ENCODE measurements around the gene C22orf42. TPM values are rescaled to one million over a fixed set of nuclear protein-coding genes. Genes with fewer than 3 reads are reported as not detected.

C22orf42 gene
- total RNA-seq, 1 donor from 2014 or later: not detected

DNA sequence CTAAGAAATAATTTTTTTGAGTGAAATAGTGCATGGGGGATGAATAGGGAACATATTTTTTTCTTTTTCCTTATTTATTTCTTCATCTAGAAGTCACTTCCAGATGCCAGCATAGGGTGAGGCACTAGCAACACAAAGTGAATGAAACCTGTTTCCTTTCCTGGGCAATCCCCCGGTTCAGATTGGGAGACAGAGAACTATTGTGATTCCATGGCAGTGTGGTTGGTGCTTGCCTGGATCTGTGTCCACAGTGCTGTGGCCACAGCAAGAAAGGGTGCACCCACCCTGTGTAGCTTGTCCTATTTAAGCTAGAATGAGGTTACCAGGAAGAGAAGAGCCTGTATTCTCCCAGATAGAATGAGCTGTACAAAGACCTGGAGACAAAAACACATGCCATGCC lies 58.4 kb downstream of the C22orf42 start:
- no peaks in the 10 kb centered on the region for H3K9me3 ChIP-seq
- H3K4me1 ChIP-seq: no peaks in the 10 kb centered on the region
- intact Hi-C loops (cut with DNase I): loop anchor here (10.0 kb wide), 1 partner anchor 164 kb away; no protein-coding TSS in a partner anchor
- DNase-seq (no peak), ATAC-seq (no peak)
- TF ChIP-seq CTCF (IDR thresholded peaks at IDR 0.05): no peak
- no peaks in the 10 kb centered on the region for H3K27me3 ChIP-seq (ENCODE audit: low read depth)
- no peaks in the 10 kb centered on the region for H3K36me3 ChIP-seq
- no peak overlapping the region for H3K27ac ChIP-seq
- H3K4me3 ChIP-seq: no peak overlapping the region

Other genes with a start within 250 kb of the C22orf42 start
- 171 TPM for gene YWHAH, start 214.8 kb downstream of the C22orf42 start, total RNA-seq
- 1.8 TPM for gene SLC5A1, start 116.0 kb downstream of the C22orf42 start, total RNA-seq
- not detected for gene RFPL2, start 45.8 kb upstream of the C22orf42 start, total RNA-seq
- 1.4 TPM for gene SLC5A4, start 96.0 kb upstream of the C22orf42 start, total RNA-seq
- gene RFPL3, start 198.6 kb upstream of the C22orf42 start, total RNA-seq: not detected